RWPE1 (cell line): ENCODE measurements around the gene UNC5C.

ENCODE experiments used
- CTCF ChIA-PET: fragments of 350-600 bp; sonication (Branson Sonifier 250); formaldehyde crosslinking; extraction: SDS; loops from one replicate; lab custom pipeline; 2021; lab: Yijun Ruan, JAX
- POLR2A ChIA-PET: fragments of 400-600 bp; formaldehyde crosslinking; extraction: SDS; loops from one replicate; lab custom pipeline; 2020; ENCODE audit warnings: antibody characterized with exemption; ENCODE audit not compliant: low non-redundant PET; lab: Yijun Ruan, JAX
- DNase-seq: peaks from one replicate; pipeline ENCODE4 v3.0.0; 2012; ENCODE audit warnings: low spot score
- H3K27ac ChIP-seq: fragments of 450-650 bp; 2 replicates; pipeline ENCODE4 v1.5.1; 2017
- CTCF ChIP-seq: fragments of 450-650 bp; conservative IDR thresholded peaks from 2 replicates; pipeline ENCODE4 v1.5.1; 2017; ENCODE audit warnings: low read depth, mild to moderate bottlenecking

UNC5C gene

GRCh38 chr4:95462921-95463320 is 85.9 kb downstream of the UNC5C start:
- H3K27ac ChIP-seq: no peak overlapping the region
- TF ChIP-seq CTCF: no peak
- DNase-seq: no peak
- ChIA-PET CTCF (no interaction called here), POLR2A (no interaction called here)

GRCh38 chr4:95457353-95457752 is 91.4 kb downstream of the UNC5C start:
- DNase-seq: no peak
- no peak for TF ChIP-seq CTCF
- ChIA-PET CTCF (no interaction called here), POLR2A (no interaction called here)
- H3K27ac ChIP-seq: no peak overlapping the region

GRCh38 chr4:95450294-95450693 is 98.5 kb downstream of the UNC5C start:
- POLR2A ChIA-PET: no interaction called here
- DNase-seq: no peak
- no peak for TF ChIP-seq CTCF
- no peak overlapping the region for H3K27ac ChIP-seq
- CTCF ChIA-PET: no interaction called here

GRCh38 chr4:95446173-95446572 is 102.6 kb downstream of the UNC5C start:
- no peak for TF ChIP-seq CTCF
- CTCF ChIA-PET: no interaction called here
- no peak for DNase-seq
- POLR2A ChIA-PET: no interaction called here
- H3K27ac ChIP-seq: no peak overlapping the region

GRCh38 chr4:95445251-95445650 is 103.5 kb downstream of the UNC5C start:
- ChIA-PET CTCF (no interaction called here), POLR2A (no interaction called here)
- no peak overlapping the region for H3K27ac ChIP-seq

GRCh38 chr4:95444812-95445211 is 104.0 kb downstream of the UNC5C start:
- H3K27ac ChIP-seq: no peak overlapping the region
- no peak for DNase-seq
- ChIA-PET POLR2A (no interaction called here), CTCF (no interaction called here)
- no peak for TF ChIP-seq CTCF

More at GRCh38 chr4:95445251-95445650, 103.5 kb downstream of the UNC5C start:
- no peak for TF ChIP-seq CTCF
- DNase-seq: no peak

- no peak for TF ChIP-seq CTCF
- H3K27ac ChIP-seq: no peak overlapping the region
- no peak for DNase-seq
- POLR2A ChIA-PET: no interaction called here
- CTCF ChIA-PET: interaction anchor here (0.6 kb wide), 1 partner anchor 275 kb away, joined by 5 read pairs; no protein-coding TSS in a partner anchor
Measured at GRCh38 chr4:95439896-95440295, 108.9 kb downstream of the UNC5C start.
